ENCODE measurements around the gene ADORA1. TPM values are rescaled to one million over a fixed set of nuclear protein-coding genes. Genes with fewer than 3 reads are reported as not detected.

The ADORA1 gene
- total and polyA plus RNA-seq, 2 of the 4 experiments (the other 2 are of a cell fraction), result 0.36 to 0.56 TPM

GRCh38 chr1:203199002-203199401 is 71.5 kb downstream of the ADORA1 start:
- no peaks in the 10 kb centered on the region for H3K79me1 ChIP-seq (ENCODE audit: low read depth in 1 of 2, low read length in 2 of 2)
- intact Hi-C loops (cut with micrococcal nuclease), result no loop called here
- peaks cover 49% of the 10 kb centered on the region for H3K4me1 ChIP-seq (ENCODE audit: control insufficient read depth, insufficient read depth, low read length)
- no TSS peak for BruUV-seq (replicated peaks)
- peak overlapping the region; percentile 90 for H2BK5ac ChIP-seq (ENCODE audit: low read depth, low read length, poor library complexity, severe bottlenecking)
- H3K56ac ChIP-seq (ENCODE audit: extremely low read depth, insufficient read depth, low read length), result no peak overlapping the region
- H2AFZ ChIP-seq (replicated peaks; ENCODE audit: low read length, poor library complexity), result no peak overlapping the region
- TF ChIP-seq BHLHE40 (IDR thresholded peaks at IDR 0.05; ENCODE audit: low read depth, low read length), result no peak
- TF ChIP-seq, protein P1, sequence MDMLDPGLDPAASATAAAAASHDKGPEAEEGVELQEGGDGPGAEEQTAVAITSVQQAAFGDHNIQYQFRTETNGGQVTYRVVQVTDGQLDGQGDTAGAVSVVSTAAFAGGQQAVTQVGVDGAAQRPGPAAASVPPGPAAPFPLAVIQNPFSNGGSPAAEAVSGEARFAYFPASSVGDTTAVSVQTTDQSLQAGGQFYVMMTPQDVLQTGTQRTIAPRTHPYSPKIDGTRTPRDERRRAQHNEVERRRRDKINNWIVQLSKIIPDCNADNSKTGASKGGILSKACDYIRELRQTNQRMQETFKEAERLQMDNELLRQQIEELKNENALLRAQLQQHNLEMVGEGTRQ (IDR thresholded peaks at IDR 0.05; ENCODE audit: low read depth, low read length), result no peak
- no peak for TF ChIP-seq POLR2A (IDR thresholded peaks at IDR 0.05; ENCODE audit: low read depth, low read length)
- TF ChIP-seq RCOR1 (IDR thresholded peaks at IDR 0.05; ENCODE audit: insufficient replicate concordance, low read length), result no peak
- TF ChIP-seq, protein P2, sequence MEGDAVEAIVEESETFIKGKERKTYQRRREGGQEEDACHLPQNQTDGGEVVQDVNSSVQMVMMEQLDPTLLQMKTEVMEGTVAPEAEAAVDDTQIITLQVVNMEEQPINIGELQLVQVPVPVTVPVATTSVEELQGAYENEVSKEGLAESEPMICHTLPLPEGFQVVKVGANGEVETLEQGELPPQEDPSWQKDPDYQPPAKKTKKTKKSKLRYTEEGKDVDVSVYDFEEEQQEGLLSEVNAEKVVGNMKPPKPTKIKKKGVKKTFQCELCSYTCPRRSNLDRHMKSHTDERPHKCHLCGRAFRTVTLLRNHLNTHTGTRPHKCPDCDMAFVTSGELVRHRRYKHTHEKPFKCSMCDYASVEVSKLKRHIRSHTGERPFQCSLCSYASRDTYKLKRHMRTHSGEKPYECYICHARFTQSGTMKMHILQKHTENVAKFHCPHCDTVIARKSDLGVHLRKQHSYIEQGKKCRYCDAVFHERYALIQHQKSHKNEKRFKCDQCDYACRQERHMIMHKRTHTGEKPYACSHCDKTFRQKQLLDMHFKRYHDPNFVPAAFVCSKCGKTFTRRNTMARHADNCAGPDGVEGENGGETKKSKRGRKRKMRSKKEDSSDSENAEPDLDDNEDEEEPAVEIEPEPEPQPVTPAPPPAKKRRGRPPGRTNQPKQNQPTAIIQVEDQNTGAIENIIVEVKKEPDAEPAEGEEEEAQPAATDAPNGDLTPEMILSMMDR (conservative IDR thresholded peaks at IDR 0.05; ENCODE audit: low read depth, low read length), result no peak
- no peak for TF ChIP-seq SMC3 (IDR thresholded peaks at IDR 0.05; ENCODE audit: low read depth, low read length)
- no peak for TF ChIP-seq RFX5 (IDR thresholded peaks at IDR 0.05; ENCODE audit: low read depth, low read length)
- no peak for TF ChIP-seq CHD1 (IDR thresholded peaks at IDR 0.05; ENCODE audit: low read depth, low read length)
- TF ChIP-seq ELK1 (IDR thresholded peaks at IDR 0.05; ENCODE audit: borderline replicate concordance, low read depth, low read length), result no peak
- no peak for TF ChIP-seq MAZ (IDR thresholded peaks at IDR 0.05; ENCODE audit: borderline replicate concordance, low read depth, low read length)
- no peak for TF ChIP-seq RAD21 (IDR thresholded peaks at IDR 0.05; ENCODE audit: low read length)
- TF ChIP-seq NFE2L2 (IDR thresholded peaks at IDR 0.05; ENCODE audit: low read depth, low read length), result no peak
- TF ChIP-seq MAFK (IDR thresholded peaks at IDR 0.05; ENCODE audit: low read depth, low read length), result no peak
- TF ChIP-seq MXI1 (IDR thresholded peaks at IDR 0.05; ENCODE audit: borderline replicate concordance, low read depth, low read length), result no peak
- no peak for TF ChIP-seq CEBPB (IDR thresholded peaks at IDR 0.05; ENCODE audit: low read depth, low read length)
- TF ChIP-seq FOS (IDR thresholded peaks at IDR 0.05; ENCODE audit: low read depth, low read length), result no peak
- H3K23ac ChIP-seq (ENCODE audit: low read depth, low read length), result no peak overlapping the region
- H3K9me3 ChIP-seq (ENCODE audit: control insufficient read depth, insufficient read depth, low read length), result no peaks in the 10 kb centered on the region
- in situ Hi-C loops (cut with MboI; ENCODE audit: low sequenced_read_pairs), result no loop called here
- H3K9ac ChIP-seq (ENCODE audit: low read depth, low read length), result peak overlapping the region; percentile 1; the same call in 1 of the 2 replicates
- DNase-seq (no peak), ATAC-seq (ENCODE audit: low read depth) (no peak)
- no peak overlapping the region for H3K4me2 ChIP-seq (ENCODE audit: low read depth, low read length)
- peak overlapping the region; percentile 97 for H2AK5ac ChIP-seq (ENCODE audit: low read depth, low read length)
- POLR2A ChIA-PET (ENCODE audit: unreplicated experiment), result no interaction called here
- H3K14ac ChIP-seq (replicated peaks; ENCODE audit: low read depth, low read length), result peak overlapping the region; percentile 77
- no peak overlapping the region for H2AK9ac ChIP-seq (replicated peaks; ENCODE audit: low read depth, low read length, poor library complexity)
- peak overlapping the region; percentile 82; the same call in 1 of the 2 replicates for H4K91ac ChIP-seq (ENCODE audit: insufficient read depth, low read depth, low read length)
- no peaks in the 10 kb centered on the region for H3K36me3 ChIP-seq (ENCODE audit: control insufficient read depth, insufficient read depth, low read length)
- H2BK120ac ChIP-seq (ENCODE audit: low read depth, low read length), result peak overlapping the region; percentile 90
- CTCF ChIA-PET, result interaction anchor here (1.0 to 1.1 kb wide), 2 partner anchors 17 kb away, joined by 3 to 4 read pairs; no protein-coding TSS in a partner anchor
- H2BK15ac ChIP-seq (ENCODE audit: low read depth, low read length), result peak overlapping the region; percentile 41; the same call in 2 of the 3 replicates
- H3K27me3 ChIP-seq (ENCODE audit: control insufficient read depth, insufficient read depth, low read length), result no peaks in the 10 kb centered on the region
- H2BK20ac ChIP-seq (ENCODE audit: low read depth, low read length), result peak overlapping the region; percentile 60
- dilution Hi-C loops (cut with HindIII; ENCODE audit: low sequenced_read_pairs, unreplicated experiment), result no loop called here
- H4K20me1 ChIP-seq (ENCODE audit: insufficient read depth, low read length), result no peaks in the 10 kb centered on the region
- H3K9me1 ChIP-seq (ENCODE audit: insufficient read depth, low read length), result peaks cover 17% of the 10 kb centered on the region
- peak overlapping the region; percentile 82 for H4K5ac ChIP-seq (ENCODE audit: low read depth, low read length)
- peak overlapping the region; percentile 83 for H3K4ac ChIP-seq (ENCODE audit: low read depth, low read length)
- H3K18ac ChIP-seq (ENCODE audit: low read depth, low read length), result peak overlapping the region; percentile 88
- no CpG with 5 or more reads among the region's 3 CpGs for WGBS, 2 experiments (ENCODE audit: extremely low coverage in 2 of 2, insufficient read length in 1 of 2)
- H4K8ac ChIP-seq (ENCODE audit: low read depth in 2 of 2, low read length in 2 of 2), result peak overlapping the region; percentile 22 to 43
- H3K27ac ChIP-seq (ENCODE audit: insufficient read depth, low read length), result peak overlapping the region; percentile 83
- H3K4me3 ChIP-seq (ENCODE audit: insufficient read depth, low read depth, low read length), result no peak overlapping the region

Data from IMR-90 (cell line).